CD8-positive, alpha-beta memory T cell (primary cell): ENCODE data around the gene OR7D4. TPM values are rescaled to one million over a fixed set of nuclear protein-coding genes. Genes with fewer than 3 reads are reported as not detected.

Experiments used
- CTCF ChIA-PET: fragments of 350-600 bp; sonication (Branson Sonifier 250); formaldehyde crosslinking; loops from one replicate; lab custom pipeline; 2021; ENCODE audit warnings: antibody characterized with exemption; lab: Charles Lee
- POLR2A ChIA-PET: fragments of 350-600 bp; sonication (Branson Sonifier 250); formaldehyde crosslinking; loops from one replicate; lab custom pipeline; 2021; ENCODE audit warnings: antibody characterized with exemption; lab: Charles Lee
- DNase-seq, 5 donors: peaks; one replicate each; pipeline versions ENCODE4 v3.0.0 to v3.0.0-alpha.2; 2020 to 2022; ENCODE audit warnings: mixed read lengths in 1 of 5
- H3K27ac ChIP-seq: one replicate; pipeline ENCODE4 v1.7.0; 2013; ENCODE audit warnings: low read depth, mild to moderate bottlenecking, low read length, moderate library complexity
- H3K27me3 ChIP-seq: 2 replicates; pipeline ENCODE4 v1.7.0; 2013; ENCODE audit warnings: low read length, mild to moderate bottlenecking; ENCODE audit not compliant: insufficient read depth, poor library complexity, severe bottlenecking
- H3K36me3 ChIP-seq: 2 replicates; pipeline ENCODE4 v1.7.0; 2013; ENCODE audit warnings: mild to moderate bottlenecking, low read length, moderate library complexity; ENCODE audit not compliant: insufficient read depth
- H3K4me1 ChIP-seq: 2 replicates; pipeline ENCODE4 v1.7.0; 2013; ENCODE audit warnings: mild to moderate bottlenecking, low read length, moderate library complexity; ENCODE audit not compliant: insufficient read depth
- H3K4me3 ChIP-seq: 2 replicates; pipeline ENCODE4 v1.7.0; 2013; ENCODE audit warnings: mild to moderate bottlenecking, low read length
- H3K9me3 ChIP-seq: 2 replicates; pipeline ENCODE4 v1.7.0; 2013; ENCODE audit warnings: mild to moderate bottlenecking, low read length
- H3K27ac Mint-ChIP-seq, 8 donors: one replicate each; pipeline ENCODE4 v1.8.0; 2020 to 2021; ENCODE audit warnings: mixed read lengths in 8 of 8, mild to moderate bottlenecking in 6 of 8, inconsistent platforms in 3 of 8, moderate library complexity in 3 of 8
- H3K27me3 Mint-ChIP-seq, 2 donors: one replicate each; pipeline ENCODE4 v1.8.0; 2020 to 2021; ENCODE audit warnings: mixed read lengths in 2 of 2, mild to moderate bottlenecking in 1 of 2, moderate library complexity in 1 of 2
- H3K36me3 Mint-ChIP-seq, 3 donors: one replicate each; pipeline ENCODE4 v1.8.0; 2020 to 2021; ENCODE audit warnings: mixed read lengths in 3 of 3, inconsistent platforms in 1 of 3, mild to moderate bottlenecking in 1 of 3
- H3K4me1 Mint-ChIP-seq, 3 donors: one replicate each; pipeline ENCODE4 v1.8.0; 2020 to 2021; ENCODE audit warnings: mixed read lengths in 3 of 3, inconsistent platforms in 1 of 3, mild to moderate bottlenecking in 1 of 3
- H3K4me3 Mint-ChIP-seq, 7 donors: one replicate each; pipeline ENCODE4 v1.8.0; 2020 to 2021; ENCODE audit warnings: mixed read lengths in 7 of 7, mild to moderate bottlenecking in 6 of 7, moderate library complexity in 4 of 7, inconsistent platforms in 2 of 7
- H3K9me3 Mint-ChIP-seq, 5 donors: one replicate each; pipeline ENCODE4 v1.8.0; 2020 to 2022; ENCODE audit warnings: mixed read lengths in 5 of 5, mild to moderate bottlenecking in 3 of 5, moderate library complexity in 2 of 5, inconsistent platforms in 1 of 5
- polyA plus RNA-seq: library from polyadenylated mRNA; unstranded; fragments of 300-500 nt; fragmentation: Illumina TruSeq; gene quantifications from one replicate; pipeline ENCODE4 v1.2.3, GENCODE V29; 2021
- total RNA-seq, 2 experiments: library from RNA; stranded (reverse); gene quantifications; one replicate each; pipeline ENCODE4 v1.2.3, GENCODE V29; 2021

OR7D4 gene
- total and polyA plus RNA-seq, 3 experiments from 2014 or later, result not detected

GRCh38 chr19:9178901-9179300 is 40.5 kb downstream of the OR7D4 start, which contains the start of gene OR7D2:
Gene OR7D2 (plus strand): TSS chr19:9178979. CDS start chr19:9185782, 6,803 bp downstream.
- no peak for DNase-seq
- Mint-ChIP-seq H3K27me3 (peaks cover 5 to 10% of the 10 kb centered on the region in 2 donors), H3K4me3 (no peak within 1 kb of the TSS), H3K27ac (no peak within 1 kb of the TSS), H3K4me1 (no peaks in the 10 kb centered on the region), H3K9me3 (peaks cover 0 to 3% (median 0%) of the 10 kb centered on the region in 5 donors), H3K36me3 (peaks cover 0 to 4% (median 0%) of the 10 kb centered on the region in 3 donors)
- CTCF ChIA-PET, result no interaction called here
- H3K4me3 ChIP-seq, result no peak within 1 kb of the TSS
- POLR2A ChIA-PET, result no interaction called here
- no peaks in the 10 kb centered on the region for H3K4me1 ChIP-seq
- H3K27me3 ChIP-seq, result no peaks in the 10 kb centered on the region
- no peaks in the 10 kb centered on the region for H3K36me3 ChIP-seq
- no peaks in the 10 kb centered on the region for H3K9me3 ChIP-seq
- no peak within 1 kb of the TSS for H3K27ac ChIP-seq

GRCh38 chr19:9175326-9175725 is 44.1 kb downstream of the OR7D4 start:
- CTCF ChIA-PET, result no interaction called here
- Histone ChIP-seq H3K9me3 (no peaks in the 10 kb centered on the region), H3K4me1 (no peaks in the 10 kb centered on the region), H3K27ac (no peak overlapping the region), H3K4me3 (no peak overlapping the region), H3K36me3 (no peaks in the 10 kb centered on the region), H3K27me3 (no peaks in the 10 kb centered on the region)
- POLR2A ChIA-PET, result no interaction called here
- no peaks in the 10 kb centered on the region for H3K4me1 Mint-ChIP-seq
- peaks cover 0 to 4% (median 0%) of the 10 kb centered on the region in 3 donors for H3K36me3 Mint-ChIP-seq
- peaks cover 0 to 3% (median 0%) of the 10 kb centered on the region in 5 donors for H3K9me3 Mint-ChIP-seq
- no peak overlapping the region for H3K4me3 Mint-ChIP-seq
- H3K27ac Mint-ChIP-seq, result no peak overlapping the region
- H3K27me3 Mint-ChIP-seq, result peaks cover 5 to 10% of the 10 kb centered on the region in 2 donors
- no peak for DNase-seq

- Mint-ChIP-seq H3K36me3 (peaks cover 0 to 9% (median 9%) of the 10 kb centered on the region in 3 donors), H3K27ac (no peak overlapping the region), H3K4me1 (no peaks in the 10 kb centered on the region), H3K4me3 (no peak overlapping the region), H3K9me3 (peaks cover 0 to 5% (median 3%) of the 10 kb centered on the region in 5 donors), H3K27me3 (no peaks in the 10 kb centered on the region)
- no peaks in the 10 kb centered on the region for H3K4me1 ChIP-seq
- H3K36me3 ChIP-seq, result no peaks in the 10 kb centered on the region
- no peak overlapping the region for H3K4me3 ChIP-seq
- ChIA-PET POLR2A (no interaction called here), CTCF (no interaction called here)
- H3K27ac ChIP-seq, result no peak overlapping the region
- H3K9me3 ChIP-seq, result no peaks in the 10 kb centered on the region
- no peak for DNase-seq
- no peaks in the 10 kb centered on the region for H3K27me3 ChIP-seq
Observed at GRCh38 chr19:9171393-9171991, 47.9 kb downstream of the OR7D4 start.

GRCh38 chr19:9166846-9167245 is 52.5 kb downstream of the OR7D4 start:
- POLR2A ChIA-PET, result no interaction called here
- Mint-ChIP-seq H3K9me3 (peaks cover 0 to 4% (median 0%) of the 10 kb centered on the region in 5 donors), H3K27me3 (no peaks in the 10 kb centered on the region), H3K4me1 (peaks cover 0 to 4% (median 1%) of the 10 kb centered on the region in 3 donors), H3K4me3 (no peak overlapping the region), H3K36me3 (peaks cover 13 to 48% (median 34%) of the 10 kb centered on the region in 3 donors), H3K27ac (no peak overlapping the region)
- Histone ChIP-seq H3K27me3 (no peaks in the 10 kb centered on the region), H3K27ac (no peak overlapping the region), H3K36me3 (peaks cover 13% of the 10 kb centered on the region), H3K9me3 (no peaks in the 10 kb centered on the region), H3K4me3 (no peak overlapping the region), H3K4me1 (no peaks in the 10 kb centered on the region)
- CTCF ChIA-PET, result no interaction called here
- no peak for DNase-seq

- Histone ChIP-seq H3K9me3 (no peaks in the 10 kb centered on the region), H3K27ac (no peak overlapping the region), H3K27me3 (no peaks in the 10 kb centered on the region), H3K4me1 (no peaks in the 10 kb centered on the region), H3K36me3 (peaks cover 29% of the 10 kb centered on the region), H3K4me3 (no peak overlapping the region)
- no peak for DNase-seq
- Mint-ChIP-seq H3K9me3 (peaks cover 0 to 9% (median 0%) of the 10 kb centered on the region in 5 donors), H3K4me3 (no peak overlapping the region), H3K4me1 (peaks cover 0 to 4% (median 1%) of the 10 kb centered on the region in 3 donors), H3K27me3 (no peaks in the 10 kb centered on the region), H3K27ac (no peak overlapping the region), H3K36me3 (peaks cover 28 to 64% (median 50%) of the 10 kb centered on the region in 3 donors)
- CTCF ChIA-PET, result no interaction called here
- POLR2A ChIA-PET, result no interaction called here
Observed at GRCh38 chr19:9165261-9165660, 54.1 kb downstream of the OR7D4 start.

GRCh38 chr19:9161427-9161826 is 58.0 kb downstream of the OR7D4 start:
- no peak for DNase-seq
- no peak overlapping the region for H3K27ac ChIP-seq
- H3K27me3 ChIP-seq, result no peaks in the 10 kb centered on the region
- no peak overlapping the region for H3K27ac Mint-ChIP-seq
- H3K36me3 Mint-ChIP-seq, result peaks cover 44 to 92% (median 60%) of the 10 kb centered on the region in 3 donors
- ChIA-PET CTCF (no interaction called here), POLR2A (no interaction called here)
- peaks cover 59% of the 10 kb centered on the region for H3K36me3 ChIP-seq
- no peak overlapping the region for H3K4me3 Mint-ChIP-seq
- H3K9me3 Mint-ChIP-seq, result peaks cover 0 to 10% (median 4%) of the 10 kb centered on the region in 5 donors
- peaks cover 0 to 1% of the 10 kb centered on the region in 2 donors for H3K27me3 Mint-ChIP-seq
- H3K4me3 ChIP-seq, result no peak overlapping the region
- H3K4me1 Mint-ChIP-seq, result peaks cover 0 to 4% (median 2%) of the 10 kb centered on the region in 3 donors
- H3K4me1 ChIP-seq, result no peaks in the 10 kb centered on the region
- H3K9me3 ChIP-seq, result peaks cover 4% of the 10 kb centered on the region

Other genes with a start within 250 kb of the OR7D4 start
- gene MUC16, start 209.2 kb downstream of the OR7D4 start, total RNA-seq, result under 1 TPM; under 0.01 to 0.02 TPM
- gene MUC16, start 209.2 kb downstream of the OR7D4 start, polyA plus RNA-seq, result 0.02 TPM
- gene OR1M1, start 132.5 kb downstream of the OR7D4 start, total RNA-seq, result not detected
- not detected for gene OR1M1, start 132.5 kb downstream of the OR7D4 start, polyA plus RNA-seq
- gene OR7G2, start 112.1 kb downstream of the OR7D4 start, total RNA-seq, result not detected
- gene OR7G2, start 112.1 kb downstream of the OR7D4 start, polyA plus RNA-seq, result not detected
- not detected for gene OR7G1, start 103.8 kb downstream of the OR7D4 start, total RNA-seq
- gene OR7G1, start 103.8 kb downstream of the OR7D4 start, polyA plus RNA-seq, result not detected
- not detected for gene OR7G3, start 92.6 kb downstream of the OR7D4 start, total RNA-seq
- gene OR7G3, start 92.6 kb downstream of the OR7D4 start, polyA plus RNA-seq, result not detected
- gene ZNF317, start 79.2 kb downstream of the OR7D4 start, total RNA-seq, result 10 to 100 TPM; 54.1 to 59.7 TPM
- gene ZNF317, start 79.2 kb downstream of the OR7D4 start, polyA plus RNA-seq, result 50.7 TPM
- gene OR7D2, start 40.6 kb downstream of the OR7D4 start, total RNA-seq, result not detected
- not detected for gene OR7D2, start 40.6 kb downstream of the OR7D4 start, polyA plus RNA-seq
- gene OR7E24, start 31.3 kb upstream of the OR7D4 start, total RNA-seq, result not detected
- gene OR7E24, start 31.3 kb upstream of the OR7D4 start, polyA plus RNA-seq, result not detected
- 1 to 10 TPM; 5.5 to 5.9 TPM for gene ZNF699, start 90.2 kb upstream of the OR7D4 start, total RNA-seq
- gene ZNF699, start 90.2 kb upstream of the OR7D4 start, polyA plus RNA-seq, result 11.3 TPM
- gene ZNF559, start 104.6 kb upstream of the OR7D4 start, total RNA-seq, result 10 to 100 TPM; 14.2 to 17.3 TPM
- gene ZNF559, start 104.6 kb upstream of the OR7D4 start, polyA plus RNA-seq, result 36.2 TPM
- gene ZNF177, start 143.4 kb upstream of the OR7D4 start, total RNA-seq, result under 1 TPM; 0.13 to 0.72 TPM
- gene ZNF177, start 143.4 kb upstream of the OR7D4 start, polyA plus RNA-seq, result 0.63 TPM
- 10 to 100 TPM; 34.7 to 35.6 TPM for gene ZNF266, start 216.0 kb upstream of the OR7D4 start, total RNA-seq
- gene ZNF266, start 216.0 kb upstream of the OR7D4 start, polyA plus RNA-seq, result 18.6 TPM